Measurements from ENCODE around the gene EPHA10. TPM values are rescaled to one million over a fixed set of nuclear protein-coding genes. Genes with fewer than 3 reads are reported as not detected.

Gene EPHA10
- total RNA-seq, 4 donors from 2014 or later = 0.17 TPM; not detected in 3

GRCh38 chr1:37793773-37794371, 29.0 kb upstream of the EPHA10 start, which contains the start of gene MANEAL:
MANEAL (plus strand) TSS chr1:37793847; CDS start chr1:37794183, 336 bp downstream.
- peak within 1 kb of the TSS; percentile 48 to 69 (median 56) for H3K4me3 ChIP-seq
- intact Hi-C loops (cut with DNase I; ENCODE audit: low total_unique reads) = no loop called here
- no peaks in the 10 kb centered on the region for H3K9me3 ChIP-seq
- TF ChIP-seq CTCF (IDR thresholded peaks at IDR 0.05 in 4 of 5, conservative IDR thresholded peaks at IDR 0.05 in 1 of 5) (no peak), POLR2A (IDR thresholded peaks at IDR 0.05) (no peak)
- peaks cover 9 to 13% of the 10 kb centered on the region in 2 donors for H3K4me1 ChIP-seq
- in situ Hi-C loops (cut with MboI; ENCODE audit: low sequenced_read_pairs in 4 of 4) = no loop called here
- H3K27ac ChIP-seq = peak within 1 kb of the TSS in 1 of 4 donors; percentile 33
- H3K27me3 ChIP-seq = no peaks in the 10 kb centered on the region
- H3K36me3 ChIP-seq = no peaks in the 10 kb centered on the region
- peak; percentile 50 to 61 for ATAC-seq
- DNase-seq = peak in 1 of 2 donors; percentile 22

- ATAC-seq = no peak
- Histone ChIP-seq H3K36me3 (no peaks in the 10 kb centered on the region), H3K9me3 (no peaks in the 10 kb centered on the region), H3K4me1 (peaks cover 9 to 13% of the 10 kb centered on the region in 2 donors), H3K4me3 (peak overlapping the region; percentile 48 to 69 (median 56)), H3K27ac (peak overlapping the region in 1 of 4 donors; percentile 33), H3K27me3 (peaks cover 0 to 6% (median 0%) of the 10 kb centered on the region in 3 donors)
- DNase-seq = no peak
- intact Hi-C loops (cut with DNase I; ENCODE audit: low total_unique reads) = no loop called here
- in situ Hi-C loops (cut with MboI; ENCODE audit: low sequenced_read_pairs in 4 of 4) = no loop called here
- TF ChIP-seq POLR2A (IDR thresholded peaks at IDR 0.05) (no peak), CTCF (IDR thresholded peaks at IDR 0.05 in 4 of 5, conservative IDR thresholded peaks at IDR 0.05 in 1 of 5) (no peak)
Observed at GRCh38 chr1:37792943-37793686, 28.2 kb upstream of the EPHA10 start.

GRCh38 chr1:37782491-37782890, 17.6 kb upstream of the EPHA10 start:
- intact Hi-C loops (cut with DNase I; ENCODE audit: low total_unique reads) = no loop called here
- Histone ChIP-seq H3K27ac (no peak overlapping the region), H3K36me3 (no peaks in the 10 kb centered on the region), H3K27me3 (no peaks in the 10 kb centered on the region), H3K9me3 (no peaks in the 10 kb centered on the region), H3K4me1 (no peaks in the 10 kb centered on the region), H3K4me3 (no peak overlapping the region)
- no peak for TF ChIP-seq CTCF (IDR thresholded peaks at IDR 0.05 in 4 of 5, conservative IDR thresholded peaks at IDR 0.05 in 1 of 5)
- no peak for TF ChIP-seq POLR2A (IDR thresholded peaks at IDR 0.05)
- ATAC-seq = no peak
- in situ Hi-C loops (cut with MboI; ENCODE audit: low sequenced_read_pairs in 4 of 4) = no loop called here
- no peak for DNase-seq

GRCh38 chr1:37778654-37779053, 13.7 kb upstream of the EPHA10 start:
- TF ChIP-seq POLR2A (IDR thresholded peaks at IDR 0.05) (no peak), CTCF (IDR thresholded peaks at IDR 0.05 in 4 of 5, conservative IDR thresholded peaks at IDR 0.05 in 1 of 5) (no peak)
- no peak for DNase-seq
- H3K27me3 ChIP-seq = no peaks in the 10 kb centered on the region
- H3K9me3 ChIP-seq = no peaks in the 10 kb centered on the region
- intact Hi-C loops (cut with DNase I; ENCODE audit: low total_unique reads) = no loop called here
- no peak overlapping the region for H3K4me3 ChIP-seq
- no peaks in the 10 kb centered on the region for H3K36me3 ChIP-seq
- no peak for ATAC-seq
- no peaks in the 10 kb centered on the region for H3K4me1 ChIP-seq
- H3K27ac ChIP-seq = no peak overlapping the region
- in situ Hi-C loops (cut with MboI; ENCODE audit: low sequenced_read_pairs in 4 of 4) = no loop called here
